Stimulated activated CD8-positive, alpha-beta memory T cell treated with anti-CD3 and anti-CD28 coated beads, Interleukin-15, amount 100 ng/mL, for 4 hours (primary cell): Measurements from ENCODE around the gene UNC13A.
"Not testable (repeated sequence)": the region's sequence is repeated elsewhere in the genome, so short reads cannot be mapped to it uniquely, and the experiment has no call there.

ENCODE experiments used
- DNase-seq, 2 donors: peaks; one replicate each; pipeline ENCODE4 v3.0.0-alpha.2; 2020; ENCODE audit warnings: low read depth in 2 of 2

UNC13A gene

GRCh38 chr19:17604372-17605025 lies 83.7 kb downstream of the UNC13A start:
- DNase-seq, result no peak

GRCh38 chr19:17602872-17603510 lies 85.2 kb downstream of the UNC13A start:
- DNase-seq, result no peak

- no peak for DNase-seq
Measured at GRCh38 chr19:17602217-17602616, 85.9 kb downstream of the UNC13A start.

GRCh38 chr19:17601683-17602082 lies 86.5 kb downstream of the UNC13A start:
- no peak for DNase-seq

- DNase-seq, result no peak
Measured at GRCh38 chr19:17599780-17600179, 88.4 kb downstream of the UNC13A start.

GRCh38 chr19:17598953-17599352 lies 89.2 kb downstream of the UNC13A start:
- DNase-seq, result no peak

- DNase-seq, result not testable (repeated sequence)
Measured at GRCh38 chr19:17598063-17598462, 90.1 kb downstream of the UNC13A start.

- not testable (repeated sequence) for DNase-seq
Measured at GRCh38 chr19:17594296-17594695, 93.9 kb downstream of the UNC13A start.

- DNase-seq, result no peak
Measured at GRCh38 chr19:17590866-17591265, 97.3 kb downstream of the UNC13A start.

- not testable (repeated sequence) for DNase-seq
Measured at GRCh38 chr19:17585395-17585794, 102.8 kb downstream of the UNC13A start.

- DNase-seq, result no peak
Measured at GRCh38 chr19:17584132-17584531, 104.0 kb downstream of the UNC13A start.

- no peak for DNase-seq
Measured at GRCh38 chr19:17582613-17583012, 105.5 kb downstream of the UNC13A start.

- no peak for DNase-seq
Measured at GRCh38 chr19:17581211-17581874, 106.8 kb downstream of the UNC13A start.

- DNase-seq, result no peak
Measured at GRCh38 chr19:17580470-17581144, 107.5 kb downstream of the UNC13A start.

GRCh38 chr19:17579661-17580244 lies 108.4 kb downstream of the UNC13A start:
- no peak for DNase-seq

GRCh38 chr19:17577457-17578097 lies 110.6 kb downstream of the UNC13A start:
- no peak for DNase-seq

GRCh38 chr19:17576758-17577456 lies 111.2 kb downstream of the UNC13A start:
- DNase-seq, result no peak

- DNase-seq, result no peak
Measured at GRCh38 chr19:17575871-17576757, 112.0 kb downstream of the UNC13A start.

GRCh38 chr19:17572638-17573037 lies 115.5 kb downstream of the UNC13A start:
- DNase-seq, result no peak

- no peak for DNase-seq
Measured at GRCh38 chr19:17570791-17571190, 117.4 kb downstream of the UNC13A start.
